Measurements from ENCODE around the gene RANBP10.

RANBP10 gene

DNA sequence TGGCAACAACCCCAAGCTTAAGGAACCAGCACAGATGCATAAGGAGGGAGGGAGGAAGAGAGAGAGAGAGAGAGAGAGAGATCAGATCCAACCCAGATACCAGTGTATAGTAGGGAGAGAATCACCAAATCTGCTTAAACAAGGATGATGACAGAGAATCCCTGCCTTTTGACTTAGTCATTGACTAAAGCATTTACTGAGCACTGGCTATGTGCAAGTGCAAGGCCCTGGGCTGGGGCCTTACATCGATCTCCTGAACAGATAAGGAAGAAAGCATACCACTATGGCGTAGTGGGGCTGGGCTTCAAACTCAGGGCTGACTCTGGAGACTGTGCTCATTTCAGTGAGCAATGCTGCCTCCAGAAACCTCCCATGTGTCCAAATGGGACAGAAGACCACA lies 16.2 kb upstream of the RANBP10 start:
- Histone ChIP-seq H3K4me2 (ENCODE audit: low read length) (no peak overlapping the region), H3K9me3 (replicated peaks; ENCODE audit: low read length) (no peaks in the 10 kb centered on the region), H3K9ac (ENCODE audit: low read depth, low read length) (no peak overlapping the region), H3K4me1 (ENCODE audit: control insufficient read depth, insufficient read depth, low read length) (no peaks in the 10 kb centered on the region), H3K27me3 (ENCODE audit: control insufficient read depth, insufficient read depth, low read length) (no peaks in the 10 kb centered on the region), H3K4me3 (ENCODE audit: low read length) (no peak overlapping the region), H3K36me3 (ENCODE audit: insufficient read depth, low read length) (peaks cover 10% of the 10 kb centered on the region)

DNA sequence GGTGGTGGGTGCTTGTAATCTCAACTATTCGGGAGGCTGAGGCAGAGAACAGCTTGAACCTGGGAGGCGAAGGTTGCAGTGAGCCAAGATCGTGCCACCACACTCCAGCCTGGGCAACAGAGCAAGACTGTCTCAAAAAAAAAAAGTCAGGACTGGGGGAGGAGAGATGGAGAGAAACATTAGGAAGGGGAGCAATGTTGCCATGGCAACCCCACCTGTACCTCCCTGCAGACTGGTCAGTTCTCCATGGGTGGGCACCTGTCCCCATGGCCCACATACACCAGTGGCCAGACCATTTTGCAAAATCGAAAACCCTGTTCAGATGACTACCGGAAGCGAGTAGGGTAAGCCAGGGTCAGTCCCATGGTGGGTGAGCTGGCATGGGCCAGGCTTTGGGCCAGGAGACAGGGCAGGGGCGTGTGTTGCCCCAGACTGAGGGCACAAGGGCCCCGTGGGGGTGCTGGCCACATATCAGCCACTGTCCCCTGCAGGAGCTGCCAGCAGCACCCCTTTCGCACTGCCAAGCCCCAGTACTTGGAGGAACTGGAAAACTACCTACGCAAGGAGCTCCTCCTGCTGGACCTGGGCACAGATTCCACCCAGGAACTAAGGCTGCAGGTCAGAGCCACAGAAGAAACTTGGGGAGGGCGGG lies 14.4 kb upstream of the RANBP10 start:
- no peaks in the 10 kb centered on the region for H3K27me3 ChIP-seq (ENCODE audit: control insufficient read depth, insufficient read depth, low read length)
- no peaks in the 10 kb centered on the region for H3K36me3 ChIP-seq (ENCODE audit: insufficient read depth, low read length)
- no peak overlapping the region for H3K4me2 ChIP-seq (ENCODE audit: low read length)
- H3K9ac ChIP-seq (ENCODE audit: low read depth, low read length): no peak overlapping the region
- no peaks in the 10 kb centered on the region for H3K4me1 ChIP-seq (ENCODE audit: control insufficient read depth, insufficient read depth, low read length)
- H3K4me3 ChIP-seq (ENCODE audit: low read length): no peak overlapping the region
- H3K9me3 ChIP-seq (replicated peaks; ENCODE audit: low read length): no peaks in the 10 kb centered on the region

DNA sequence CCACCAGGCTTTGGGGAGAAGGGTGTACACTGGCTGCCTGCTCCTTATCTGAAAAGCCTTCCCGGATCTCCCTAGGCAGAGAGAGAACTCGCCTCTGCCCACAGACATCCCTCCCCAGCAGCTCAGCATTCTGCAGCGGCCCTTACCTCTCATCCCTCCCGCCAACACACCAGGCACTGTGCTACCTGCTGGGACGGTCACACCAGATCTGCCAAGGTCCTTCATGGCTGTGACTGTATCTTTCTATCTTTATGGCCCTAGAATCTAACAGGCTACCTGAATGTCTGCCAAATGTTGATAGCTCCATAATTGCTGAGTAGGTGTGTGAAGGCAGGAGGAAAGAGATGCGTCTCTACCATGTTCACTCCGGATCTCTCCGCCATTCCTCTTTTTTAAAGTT lies 8.2 kb upstream of the RANBP10 start:
- Histone ChIP-seq H3K27me3 (ENCODE audit: control insufficient read depth, insufficient read depth, low read length) (no peaks in the 10 kb centered on the region), H3K4me2 (ENCODE audit: low read length) (no peak overlapping the region), H3K36me3 (ENCODE audit: insufficient read depth, low read length) (no peaks in the 10 kb centered on the region), H3K9me3 (replicated peaks; ENCODE audit: low read length) (no peaks in the 10 kb centered on the region), H3K4me3 (ENCODE audit: low read length) (no peak overlapping the region), H3K9ac (ENCODE audit: low read depth, low read length) (no peak overlapping the region), H3K4me1 (ENCODE audit: control insufficient read depth, insufficient read depth, low read length) (no peaks in the 10 kb centered on the region)

DNA sequence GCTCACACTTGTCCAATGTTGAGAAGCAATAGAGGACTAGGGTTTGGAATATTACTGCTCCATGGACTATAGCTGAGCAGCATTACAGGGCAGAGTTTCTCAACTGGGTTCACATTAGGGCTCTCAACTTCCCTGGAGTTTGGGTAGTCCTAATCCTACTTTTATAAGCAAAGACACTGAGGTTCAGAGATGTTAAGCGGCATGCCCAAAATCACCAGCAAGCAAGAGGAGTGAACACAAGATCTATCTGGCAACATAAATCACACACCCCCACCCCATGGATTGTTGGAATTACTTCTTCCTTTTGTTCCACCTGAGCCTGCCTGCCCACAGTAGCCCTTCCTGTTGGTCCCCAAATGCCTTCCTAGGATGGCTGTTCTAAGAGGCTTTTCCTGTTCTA lies 5.5 kb upstream of the RANBP10 start:
- no peak overlapping the region for H3K4me3 ChIP-seq (ENCODE audit: low read length)

DNA sequence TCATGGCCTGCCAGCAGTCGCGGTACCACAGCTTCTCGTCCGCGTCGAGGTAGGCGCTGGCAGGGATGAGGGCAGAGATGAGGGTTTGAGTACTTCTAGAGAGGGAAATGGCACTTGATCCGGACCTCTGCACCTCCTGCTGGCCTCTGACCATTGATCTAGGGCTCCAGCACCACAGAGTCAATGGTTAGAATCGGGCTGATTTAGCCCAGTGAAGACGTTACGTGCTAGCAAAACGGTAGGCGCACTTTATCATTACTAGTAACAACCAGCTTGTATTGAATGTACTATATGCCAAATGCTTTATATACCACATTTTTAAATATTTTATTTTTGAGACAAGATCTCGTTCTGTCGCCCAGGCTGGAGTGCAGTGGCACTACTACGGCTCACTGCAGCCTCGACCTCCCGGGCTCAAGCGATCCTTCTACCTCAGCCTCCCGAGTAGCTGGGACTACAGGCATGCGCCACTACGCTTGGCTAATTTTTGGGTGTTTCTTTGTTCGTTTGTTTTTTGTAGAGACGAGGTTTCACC lies 855 bp upstream of the RANBP10 start:
- Histone ChIP-seq H3K4me1 (ENCODE audit: control insufficient read depth, insufficient read depth, low read length) (peaks cover 15% of the 10 kb centered on the region), H3K9ac (ENCODE audit: low read depth, low read length) (peak overlapping the region; percentile 75), H3K4me3 (ENCODE audit: low read length) (peak overlapping the region; percentile 84), H3K4me2 (ENCODE audit: low read length) (peak overlapping the region; percentile 87), H3K27me3 (ENCODE audit: control insufficient read depth, insufficient read depth, low read length) (no peaks in the 10 kb centered on the region), H3K36me3 (ENCODE audit: insufficient read depth, low read length) (peaks cover 4% of the 10 kb centered on the region), H3K9me3 (replicated peaks; ENCODE audit: low read length) (no peaks in the 10 kb centered on the region)

More for the DNA sequence above, 5.5 kb upstream of the RANBP10 start:
- Histone ChIP-seq H3K9me3 (replicated peaks; ENCODE audit: low read length) (no peaks in the 10 kb centered on the region), H3K4me2 (ENCODE audit: low read length) (no peak overlapping the region), H3K4me1 (ENCODE audit: control insufficient read depth, insufficient read depth, low read length) (peaks cover 5% of the 10 kb centered on the region), H3K9ac (ENCODE audit: low read depth, low read length) (no peak overlapping the region), H3K36me3 (ENCODE audit: insufficient read depth, low read length) (no peaks in the 10 kb centered on the region), H3K27me3 (ENCODE audit: control insufficient read depth, insufficient read depth, low read length) (no peaks in the 10 kb centered on the region)

DNA sequence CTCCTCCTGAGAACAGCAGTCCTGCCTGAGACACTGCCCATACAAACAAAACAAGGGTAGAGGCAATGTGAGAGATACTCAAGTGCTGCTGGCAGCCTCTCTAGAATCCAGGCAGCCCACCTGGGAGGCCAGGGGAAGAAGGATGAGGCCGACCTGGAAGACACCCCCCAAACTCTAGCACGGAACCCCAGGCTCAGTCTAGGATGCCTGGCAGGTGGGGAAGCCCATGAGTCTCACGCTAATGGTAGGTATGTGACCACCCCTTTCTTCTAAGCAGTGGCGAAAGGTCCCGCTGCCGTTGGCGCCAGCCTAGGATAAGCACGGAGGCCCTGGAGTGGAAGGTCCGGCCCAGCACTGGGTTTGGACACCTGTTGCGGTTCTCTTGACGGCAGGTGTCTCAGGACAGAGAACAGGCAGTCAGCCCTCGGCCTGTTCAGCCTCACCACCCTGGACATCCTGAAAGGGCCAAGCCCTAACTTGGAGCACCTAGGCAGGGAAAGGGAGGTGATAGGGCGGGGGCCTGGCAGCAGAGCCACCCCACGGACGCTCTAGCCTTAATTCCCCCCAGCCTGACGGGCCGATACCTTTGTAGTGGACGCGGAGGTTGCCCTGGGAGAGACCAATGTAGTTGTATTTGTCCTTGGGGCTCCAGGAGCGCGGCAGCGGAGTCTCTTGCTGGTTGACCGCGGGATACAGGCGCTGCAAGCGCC lies 487 bp downstream of the RANBP10 start:
- H3K4me2 ChIP-seq (ENCODE audit: low read length): peak overlapping the region; percentile 99
- H3K4me1 ChIP-seq (ENCODE audit: control insufficient read depth, insufficient read depth, low read length): peaks cover 15% of the 10 kb centered on the region
- H3K36me3 ChIP-seq (ENCODE audit: insufficient read depth, low read length): peaks cover 4% of the 10 kb centered on the region
- H3K4me3 ChIP-seq (ENCODE audit: low read length): peak overlapping the region; percentile 84
- no peaks in the 10 kb centered on the region for H3K9me3 ChIP-seq (replicated peaks; ENCODE audit: low read length)
- peak overlapping the region; percentile 90 for H3K9ac ChIP-seq (ENCODE audit: low read depth, low read length)
- no peaks in the 10 kb centered on the region for H3K27me3 ChIP-seq (ENCODE audit: control insufficient read depth, insufficient read depth, low read length)

DNA sequence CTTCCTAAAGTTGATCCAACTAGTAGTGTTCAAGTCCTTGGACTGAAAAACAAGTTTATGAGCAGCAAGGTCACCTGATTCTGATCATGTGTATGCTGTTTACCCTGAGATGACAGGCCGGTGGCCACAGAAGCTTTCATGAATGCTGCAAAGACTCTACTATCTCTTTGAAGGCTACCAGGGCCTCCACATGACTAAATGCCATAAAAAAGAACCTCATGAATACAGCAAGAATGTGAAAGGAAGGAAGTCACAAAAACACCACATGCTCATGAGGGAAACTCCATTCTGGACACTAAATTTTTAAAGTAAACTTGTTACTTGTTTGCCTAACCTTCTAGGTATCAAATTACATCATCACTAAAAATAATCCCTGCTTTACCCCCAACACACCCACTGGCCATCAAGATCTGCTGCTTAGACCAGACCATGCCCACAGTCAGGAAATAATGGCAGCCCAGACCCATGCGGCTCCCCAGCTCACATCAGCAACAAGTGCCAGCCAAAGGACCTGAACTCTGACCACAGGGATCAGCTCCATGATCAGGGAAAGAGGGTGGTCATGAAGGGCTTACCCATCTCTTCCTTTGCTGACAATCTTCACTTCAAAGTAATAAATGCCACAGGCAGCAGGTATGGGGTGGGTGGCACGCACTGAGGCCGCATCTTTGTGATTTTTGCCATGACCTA lies 1.4 kb downstream of the RANBP10 start:
- no peaks in the 10 kb centered on the region for H3K27me3 ChIP-seq (ENCODE audit: control insufficient read depth, insufficient read depth, low read length)
- peaks cover 22% of the 10 kb centered on the region for H3K4me1 ChIP-seq (ENCODE audit: control insufficient read depth, insufficient read depth, low read length)
- no peaks in the 10 kb centered on the region for H3K9me3 ChIP-seq (replicated peaks; ENCODE audit: low read length)
- peaks cover 4% of the 10 kb centered on the region for H3K36me3 ChIP-seq (ENCODE audit: insufficient read depth, low read length)
- H3K9ac ChIP-seq (ENCODE audit: low read depth, low read length): peak overlapping the region; percentile 90
- peak overlapping the region; percentile 99 for H3K4me2 ChIP-seq (ENCODE audit: low read length)
- H3K4me3 ChIP-seq (ENCODE audit: low read length): peak overlapping the region; percentile 84

DNA sequence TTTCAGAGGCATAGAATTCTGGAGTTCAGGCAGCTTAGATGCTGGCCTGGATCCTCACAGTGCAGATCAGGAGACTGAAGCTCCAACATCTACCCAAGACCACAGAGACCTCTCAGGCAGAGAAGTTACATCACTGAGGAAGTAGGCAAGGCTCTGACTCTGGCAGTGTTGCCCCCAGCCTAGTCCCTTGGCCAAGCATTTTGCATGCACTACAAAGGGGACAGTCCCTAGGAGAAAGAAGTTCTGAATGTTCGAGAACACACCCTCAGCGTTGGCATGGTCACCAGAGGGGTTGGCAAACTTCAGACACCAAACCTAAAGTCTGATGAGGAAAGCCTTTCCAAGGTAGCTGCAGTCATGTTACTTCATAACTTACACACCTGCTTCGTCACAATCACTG lies 2.5 kb downstream of the RANBP10 start:
- H3K9me3 ChIP-seq (replicated peaks; ENCODE audit: low read length): no peaks in the 10 kb centered on the region
- H3K4me2 ChIP-seq (ENCODE audit: low read length): no peak overlapping the region
- peaks cover 23% of the 10 kb centered on the region for H3K4me1 ChIP-seq (ENCODE audit: control insufficient read depth, insufficient read depth, low read length)
- no peak overlapping the region for H3K9ac ChIP-seq (ENCODE audit: low read depth, low read length)
- no peaks in the 10 kb centered on the region for H3K27me3 ChIP-seq (ENCODE audit: control insufficient read depth, insufficient read depth, low read length)
- H3K4me3 ChIP-seq (ENCODE audit: low read length): no peak overlapping the region
- peaks cover 8% of the 10 kb centered on the region for H3K36me3 ChIP-seq (ENCODE audit: insufficient read depth, low read length)

DNA sequence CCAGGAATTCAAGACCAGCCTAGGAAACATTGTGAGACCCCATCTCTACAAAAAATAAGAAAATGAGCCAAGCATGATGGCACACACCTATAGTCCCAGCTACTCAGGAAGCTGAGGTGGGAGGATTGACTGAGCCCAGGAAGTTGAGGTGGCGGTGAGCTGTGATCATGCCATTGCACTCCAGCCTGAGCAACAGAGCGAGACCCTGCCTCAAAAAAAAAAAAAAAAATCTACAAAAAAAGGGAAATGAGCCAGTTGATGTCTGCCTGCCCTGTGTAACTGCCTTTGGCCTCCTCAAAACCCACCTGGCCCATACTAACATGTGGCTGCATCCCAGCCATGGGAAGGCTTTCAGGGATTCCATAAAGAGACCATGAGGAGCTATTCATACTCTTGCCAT lies 4.5 kb downstream of the RANBP10 start:
- peaks cover 17% of the 10 kb centered on the region for H3K4me1 ChIP-seq (ENCODE audit: control insufficient read depth, insufficient read depth, low read length)
- H3K4me3 ChIP-seq (ENCODE audit: low read length): no peak overlapping the region
- no peaks in the 10 kb centered on the region for H3K27me3 ChIP-seq (ENCODE audit: control insufficient read depth, insufficient read depth, low read length)
- no peak overlapping the region for H3K4me2 ChIP-seq (ENCODE audit: low read length)
- no peaks in the 10 kb centered on the region for H3K9me3 ChIP-seq (replicated peaks; ENCODE audit: low read length)
- H3K36me3 ChIP-seq (ENCODE audit: insufficient read depth, low read length): peaks cover 13% of the 10 kb centered on the region
- no peak overlapping the region for H3K9ac ChIP-seq (ENCODE audit: low read depth, low read length)

DNA sequence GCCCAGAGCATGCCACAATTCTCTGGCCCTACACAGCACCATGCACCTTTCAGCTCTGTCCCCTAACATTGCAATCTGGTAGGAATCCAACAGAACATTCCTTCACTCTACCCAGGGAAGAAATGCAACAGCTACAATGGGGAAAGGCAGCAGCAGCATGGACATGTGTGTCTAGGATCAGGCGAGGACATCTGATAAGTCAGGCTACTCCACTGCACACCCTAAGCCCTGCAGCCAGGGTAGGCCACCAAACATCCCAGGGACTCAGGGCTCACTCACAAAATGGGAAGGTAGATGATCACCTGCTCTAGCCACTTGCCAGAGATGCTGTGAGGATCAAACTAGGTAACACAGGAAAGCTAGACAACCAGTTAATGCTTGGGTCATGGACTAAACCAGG lies 5.1 kb downstream of the RANBP10 start:
- no peak overlapping the region for H3K9ac ChIP-seq (ENCODE audit: low read depth, low read length)
- no peaks in the 10 kb centered on the region for H3K27me3 ChIP-seq (ENCODE audit: control insufficient read depth, insufficient read depth, low read length)
- H3K4me1 ChIP-seq (ENCODE audit: control insufficient read depth, insufficient read depth, low read length): peaks cover 17% of the 10 kb centered on the region
- H3K9me3 ChIP-seq (replicated peaks; ENCODE audit: low read length): no peaks in the 10 kb centered on the region
- H3K36me3 ChIP-seq (ENCODE audit: insufficient read depth, low read length): peaks cover 13% of the 10 kb centered on the region
- H3K4me3 ChIP-seq (ENCODE audit: low read length): no peak overlapping the region
- H3K4me2 ChIP-seq (ENCODE audit: low read length): no peak overlapping the region

DNA sequence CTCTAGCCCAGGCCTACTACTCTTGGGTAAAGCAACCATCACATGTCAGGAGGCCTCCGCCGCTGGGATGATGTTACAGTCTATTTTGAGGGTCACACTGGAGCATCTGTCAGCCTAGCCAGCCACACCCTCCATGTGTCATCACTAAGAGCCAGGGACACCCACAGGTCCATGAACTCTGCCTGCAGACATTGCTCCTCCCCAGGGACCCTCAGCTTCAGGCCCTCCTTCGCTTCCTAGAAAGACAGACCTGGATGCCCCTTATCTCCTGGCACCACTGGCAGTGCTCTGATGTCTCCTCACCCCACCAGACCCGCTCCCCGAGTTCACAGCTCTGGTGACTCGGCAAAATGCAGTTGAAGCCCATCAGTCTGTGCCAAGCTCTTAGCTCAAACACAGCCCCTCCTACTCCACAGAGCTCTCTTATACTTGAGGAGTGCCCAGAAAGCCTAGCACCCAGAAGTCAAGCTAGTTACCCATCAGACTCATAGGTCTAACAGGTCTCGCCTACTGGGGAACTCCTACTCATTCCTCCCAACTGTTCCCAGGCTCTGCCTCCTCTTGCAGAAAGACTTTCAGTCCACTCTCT lies 5.9 kb downstream of the RANBP10 start:
- Histone ChIP-seq H3K36me3 (ENCODE audit: insufficient read depth, low read length) (peaks cover 13% of the 10 kb centered on the region), H3K9me3 (replicated peaks; ENCODE audit: low read length) (no peaks in the 10 kb centered on the region), H3K9ac (ENCODE audit: low read depth, low read length) (no peak overlapping the region), H3K4me2 (ENCODE audit: low read length) (no peak overlapping the region), H3K27me3 (ENCODE audit: control insufficient read depth, insufficient read depth, low read length) (no peaks in the 10 kb centered on the region), H3K4me1 (ENCODE audit: control insufficient read depth, insufficient read depth, low read length) (peaks cover 14% of the 10 kb centered on the region), H3K4me3 (ENCODE audit: low read length) (no peak overlapping the region)
